OCI-LY1 (cell line): Measurements from ENCODE around the gene FBN2.
"Not testable (repeated sequence)": the region's sequence is repeated elsewhere in the genome, so short reads cannot be mapped to it uniquely, and the experiment has no call there.

ENCODE experiments used
- H2AFZ ChIP-seq: fragments of 200-600 bp; sonication (generic), shearing (Covaris generic); 2 replicates; pipeline ENCODE4 v1.6.0; 2014; ENCODE audit warnings: antibody characterized with exemption, mild to moderate bottlenecking, low read length
- H3F3A ChIP-seq: fragments of 200-600 bp; sonication (generic), shearing (Covaris generic); 2 replicates; pipeline ENCODE4 v1.6.0; 2014; ENCODE audit warnings: mild to moderate bottlenecking, antibody characterized with exemption, low read length, moderate library complexity; ENCODE audit not compliant: insufficient read depth
- H3K27ac ChIP-seq: fragments of 200-600 bp; sonication (generic); 2 replicates; pipeline ENCODE4 v1.5.1; 2014; ENCODE audit warnings: low read length, mixed run types, mild to moderate bottlenecking, low read depth; ENCODE audit not compliant: poor library complexity, severe bottlenecking
- H3K27me3 ChIP-seq: fragments of 200-600 bp; sonication (generic); 2 replicates; pipeline ENCODE4 v1.6.0; 2014; ENCODE audit warnings: antibody characterized with exemption, mild to moderate bottlenecking, low read length, moderate library complexity; ENCODE audit not compliant: insufficient read depth
- H3K36me3 ChIP-seq: fragments of 200-600 bp; sonication (generic); 2 replicates; pipeline ENCODE4 v1.6.1; 2014; ENCODE audit warnings: mild to moderate bottlenecking, antibody characterized with exemption, low read length, moderate library complexity, mixed read lengths; ENCODE audit not compliant: insufficient read depth
- H3K4me1 ChIP-seq: fragments of 200-600 bp; sonication (generic); 2 replicates; pipeline ENCODE4 v1.5.1; 2014; ENCODE audit warnings: mild to moderate bottlenecking, low read length, moderate library complexity; ENCODE audit not compliant: insufficient read depth, severe bottlenecking
- H3K4me2 ChIP-seq: fragments of 200-600 bp; sonication (generic), shearing (Covaris generic); 2 replicates; pipeline ENCODE4 v1.6.1; 2014; ENCODE audit warnings: low read length
- H3K4me3 ChIP-seq: fragments of 200-600 bp; sonication (generic); 2 replicates; pipeline ENCODE4 v1.5.1; 2014; ENCODE audit warnings: low read length, low read depth, mild to moderate bottlenecking, mixed read lengths; ENCODE audit not compliant: poor library complexity, severe bottlenecking
- H3K79me2 ChIP-seq: fragments of 200-600 bp; shearing (Covaris generic); 2 replicates; pipeline ENCODE4 v1.6.1; 2016; ENCODE audit warnings: mixed run types, low read length, mixed read lengths; ENCODE audit not compliant: insufficient read depth
- H3K9ac ChIP-seq: fragments of 200-600 bp; sonication (generic), shearing (Covaris generic); 2 replicates; pipeline ENCODE4 v1.6.1; 2014; ENCODE audit warnings: mild to moderate bottlenecking, low read length, mixed read lengths
- H3K9me2 ChIP-seq: fragments of 200-600 bp; sonication (generic), shearing (Covaris generic); 2 replicates; pipeline ENCODE4 v1.6.1; 2014; ENCODE audit warnings: low read depth, mild to moderate bottlenecking, low read length, mixed read lengths
- H3K9me3 ChIP-seq: fragments of 200-600 bp; shearing (Covaris generic); 2 replicates; pipeline ENCODE4 v1.6.1; 2014; ENCODE audit warnings: low read length, mixed read lengths
- H4K20me1 ChIP-seq: fragments of 200-600 bp; sonication (generic), shearing (Covaris generic); 2 replicates; pipeline ENCODE4 v1.6.0; 2016; ENCODE audit warnings: mild to moderate bottlenecking, low read length; ENCODE audit not compliant: insufficient read depth
- CTCF ChIP-seq: fragments of 200-600 bp; sonication (generic), shearing (Covaris generic); IDR thresholded peaks from 2 replicates; pipeline ENCODE4 v1.5.1; 2017; ENCODE audit warnings: mild to moderate bottlenecking, antibody characterized with exemption, low read length, moderate library complexity, mixed read lengths
- EZH2 ChIP-seq: fragments of 200-600 bp; sonication (generic), shearing (Covaris generic); IDR thresholded peaks from 2 replicates; pipeline ENCODE4 v1.8.0; 2017; ENCODE audit warnings: borderline replicate concordance, mixed run types, mild to moderate bottlenecking, antibody characterized with exemption, low read length, moderate library complexity, mixed read lengths

Gene FBN2

GRCh38 chr5:128405159-128405558, 132.9 kb downstream of the FBN2 start:
- H3K9me2 ChIP-seq = no peaks in the 10 kb centered on the region
- H3K4me3 ChIP-seq = no peak overlapping the region
- no peak overlapping the region for H3K9ac ChIP-seq
- no peaks in the 10 kb centered on the region for H3K79me2 ChIP-seq
- no peaks in the 10 kb centered on the region for H3K9me3 ChIP-seq
- no peak overlapping the region for H3K4me2 ChIP-seq
- H3K4me1 ChIP-seq = no peaks in the 10 kb centered on the region
- no peaks in the 10 kb centered on the region for H3F3A ChIP-seq
- no peak overlapping the region for H2AFZ ChIP-seq
- no peaks in the 10 kb centered on the region for H3K36me3 ChIP-seq
- H3K27ac ChIP-seq = no peak overlapping the region
- H3K27me3 ChIP-seq = no peaks in the 10 kb centered on the region
- H4K20me1 ChIP-seq = no peaks in the 10 kb centered on the region
- no peak for TF ChIP-seq EZH2
- no peak for TF ChIP-seq CTCF

GRCh38 chr5:128403333-128403732, 134.7 kb downstream of the FBN2 start:
- Histone ChIP-seq H3K9me2 (no peaks in the 10 kb centered on the region), H3K9me3 (no peaks in the 10 kb centered on the region), H3K4me2 (no peak overlapping the region), H3K4me3 (no peak overlapping the region), H3K9ac (no peak overlapping the region), H2AFZ (no peak overlapping the region), H3K36me3 (no peaks in the 10 kb centered on the region), H4K20me1 (no peaks in the 10 kb centered on the region), H3K4me1 (no peaks in the 10 kb centered on the region), H3K27me3 (no peaks in the 10 kb centered on the region), H3K79me2 (no peaks in the 10 kb centered on the region), H3F3A (no peaks in the 10 kb centered on the region), H3K27ac (no peak overlapping the region)
- no peak for TF ChIP-seq EZH2
- no peak for TF ChIP-seq CTCF

- Histone ChIP-seq H3K9ac (no peak overlapping the region), H3K27ac (no peak overlapping the region), H3K9me3 (no peaks in the 10 kb centered on the region), H3F3A (no peaks in the 10 kb centered on the region), H2AFZ (no peak overlapping the region), H3K79me2 (no peaks in the 10 kb centered on the region), H3K4me2 (no peak overlapping the region), H3K9me2 (no peaks in the 10 kb centered on the region), H3K4me1 (no peaks in the 10 kb centered on the region), H3K4me3 (no peak overlapping the region), H3K27me3 (no peaks in the 10 kb centered on the region), H4K20me1 (no peaks in the 10 kb centered on the region), H3K36me3 (no peaks in the 10 kb centered on the region)
- TF ChIP-seq EZH2 (no peak), CTCF (no peak)
Measured at GRCh38 chr5:128402506-128402905, 135.5 kb downstream of the FBN2 start.

- H3F3A ChIP-seq, H3K9me3 ChIP-seq, H4K20me1 ChIP-seq, H3K36me3 ChIP-seq, H3K4me1 ChIP-seq, H3K79me2 ChIP-seq, H2AFZ ChIP-seq, H3K27me3 ChIP-seq, H3K9me2 ChIP-seq, H3K27ac ChIP-seq, H3K9ac ChIP-seq, H3K4me3 ChIP-seq, H3K4me2 ChIP-seq: not testable (repeated sequence)
Measured at GRCh38 chr5:128400766-128401165, 137.3 kb downstream of the FBN2 start.
